Fibroblast of pulmonary artery (primary cell): ENCODE data around the gene NRG4.
"Not testable (repeated sequence)": the region's sequence is repeated elsewhere in the genome, so short reads cannot be mapped to it uniquely, and the experiment has no call there.

ENCODE experiments used
- DNase-seq: peaks from one replicate; pipeline ENCODE4 v3.0.0-alpha.2; 2010; ENCODE audit warnings: low read depth
- H3K4me3 ChIP-seq: replicated peaks from 2 replicates; pipeline ENCODE4 v1.5.1; 2011; ENCODE audit warnings: low read depth, mild to moderate bottlenecking, control low read depth, low read length, moderate library complexity
- CTCF ChIP-seq: IDR thresholded peaks from 2 replicates; pipeline ENCODE4 v1.5.1; 2011; ENCODE audit warnings: mild to moderate bottlenecking, control low read depth, low read length, inconsistent platforms; ENCODE audit errors: missing control alignments

The NRG4 gene

GRCh38 chr15:75921732-75922703 lies 90.2 kb downstream of the NRG4 start:
- no peak overlapping the region for H3K4me3 ChIP-seq
- peak; percentile 87 for DNase-seq
- TF ChIP-seq CTCF: peak; percentile 50

GRCh38 chr15:75920079-75920478 lies 92.1 kb downstream of the NRG4 start:
- TF ChIP-seq CTCF: no peak
- no peak for DNase-seq
- H3K4me3 ChIP-seq: no peak overlapping the region

- no peak for TF ChIP-seq CTCF
- no peak for DNase-seq
- no peak overlapping the region for H3K4me3 ChIP-seq
Measured at GRCh38 chr15:75918135-75918534, 94.1 kb downstream of the NRG4 start.

- no peak overlapping the region for H3K4me3 ChIP-seq
- no peak for DNase-seq
- TF ChIP-seq CTCF: no peak
Measured at GRCh38 chr15:75916978-75917377, 95.2 kb downstream of the NRG4 start.

- H3K4me3 ChIP-seq, DNase-seq: not testable (repeated sequence)
Measured at GRCh38 chr15:75910355-75910754, 101.9 kb downstream of the NRG4 start.

GRCh38 chr15:75905231-75905630 lies 107.0 kb downstream of the NRG4 start:
- DNase-seq: no peak
- TF ChIP-seq CTCF: no peak
- H3K4me3 ChIP-seq: no peak overlapping the region

- peak within 1 kb of the TSS; percentile 87 for H3K4me3 ChIP-seq
- TF ChIP-seq CTCF: no peak
- DNase-seq: peak; percentile 93
Measured at GRCh38 chr15:75903331-75904239, 108.6 kb downstream of the NRG4 start, which contains the start of gene FBXO22. FBXO22 (plus strand) TSS chr15:75903878; CDS start chr15:75903964, 86 bp downstream.
